ENCODE measurements around the gene AKAP6. TPM values are rescaled to one million over a fixed set of nuclear protein-coding genes. Genes with fewer than 3 reads are reported as not detected.

The AKAP6 gene
- total RNA-seq, 1 donor from 2014 or later = 0.29 TPM

DNA sequence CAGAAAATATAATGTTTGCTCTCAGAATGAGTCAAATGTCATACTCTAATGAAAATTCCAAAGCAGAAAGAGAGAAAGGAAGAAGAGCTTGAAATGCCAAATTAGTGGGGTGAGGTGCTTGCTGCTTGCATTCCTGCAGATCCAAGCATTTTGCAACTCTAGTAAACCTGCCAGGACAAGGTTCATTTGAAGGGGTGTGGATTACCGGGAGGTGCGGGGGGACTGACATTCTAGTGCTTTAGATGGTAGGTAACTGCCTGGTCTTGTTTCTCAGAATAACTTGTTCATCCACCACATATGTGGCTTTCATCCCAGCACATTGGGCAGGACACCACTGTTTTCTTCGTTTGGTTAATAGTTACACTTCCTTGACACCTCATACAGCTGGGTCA lies 144.4 kb downstream of the AKAP6 start:
- DNase-seq (ENCODE audit: extremely low read depth, low read depth, low spot score) = no peak

GRCh38 chr14:32474478-32475195 lies 145.5 kb downstream of the AKAP6 start:
- DNase-seq (ENCODE audit: extremely low read depth, low read depth, low spot score) = no peak

DNA sequence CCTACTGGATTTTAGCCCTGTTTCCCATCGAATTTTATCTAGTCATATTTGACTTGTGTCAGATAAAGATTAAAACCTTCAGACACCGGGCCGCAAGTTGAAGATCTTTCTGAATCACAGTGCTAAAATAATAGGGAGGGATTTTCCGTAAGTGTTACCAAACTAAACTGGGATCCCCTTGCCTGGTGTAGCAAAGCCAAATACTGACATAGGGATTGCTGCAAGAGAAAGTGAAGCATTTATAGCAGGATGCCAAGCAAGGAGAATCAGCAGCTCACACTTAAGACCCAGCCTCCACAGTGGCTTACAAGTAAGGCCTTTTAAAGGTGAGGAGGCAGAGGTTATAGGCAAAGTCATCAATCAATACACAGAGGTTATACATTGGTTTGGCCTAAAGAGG lies 147.4 kb downstream of the AKAP6 start:
- DNase-seq (ENCODE audit: extremely low read depth, low read depth, low spot score) = no peak

- no peak for DNase-seq (ENCODE audit: extremely low read depth, low read depth, low spot score)
Observed at GRCh38 chr14:32477396-32477795, 148.3 kb downstream of the AKAP6 start.

GRCh38 chr14:32478050-32478449 lies 149.0 kb downstream of the AKAP6 start:
- DNase-seq (ENCODE audit: extremely low read depth, low read depth, low spot score) = no peak

DNA sequence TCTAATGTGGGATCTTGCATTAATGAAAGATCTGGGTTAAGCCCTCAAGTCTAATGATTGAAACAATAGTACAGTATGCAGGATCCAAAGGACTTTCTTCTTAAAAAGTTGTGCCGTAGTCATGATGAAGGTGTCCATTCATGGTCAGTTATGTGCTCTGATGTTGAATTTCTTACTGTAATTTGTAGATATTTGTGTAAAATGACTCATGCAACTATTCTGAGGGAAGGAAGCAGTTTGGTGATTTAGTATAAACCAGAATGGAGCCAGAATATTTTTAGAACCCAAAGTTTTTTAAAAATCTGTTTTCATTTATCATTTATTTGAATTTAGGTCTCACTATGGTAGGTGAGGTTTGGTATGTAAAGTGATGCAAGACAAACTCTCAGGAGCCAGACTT lies 151.2 kb downstream of the AKAP6 start:
- DNase-seq (ENCODE audit: extremely low read depth, low read depth, low spot score) = no peak

DNA sequence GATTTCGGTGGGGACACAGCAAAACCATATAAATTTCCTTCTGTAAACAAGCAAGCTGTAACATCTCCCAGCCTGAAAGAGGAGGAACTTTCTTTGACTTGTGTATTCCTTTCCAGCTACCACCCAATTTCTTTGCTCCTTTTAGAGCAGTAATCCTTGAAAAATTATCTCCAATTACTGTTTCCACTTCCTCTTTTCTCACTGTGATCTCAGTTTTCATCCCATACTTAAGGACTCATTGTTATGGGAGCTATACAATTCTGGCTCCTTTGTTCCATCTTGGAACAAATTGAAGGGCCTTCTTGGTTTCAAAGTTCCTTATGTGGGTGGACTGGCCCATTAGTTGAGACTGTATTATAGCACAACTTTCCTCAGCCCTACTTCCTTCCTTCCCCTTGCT lies 152.6 kb downstream of the AKAP6 start:
- DNase-seq (ENCODE audit: extremely low read depth, low read depth, low spot score) = no peak

DNA sequence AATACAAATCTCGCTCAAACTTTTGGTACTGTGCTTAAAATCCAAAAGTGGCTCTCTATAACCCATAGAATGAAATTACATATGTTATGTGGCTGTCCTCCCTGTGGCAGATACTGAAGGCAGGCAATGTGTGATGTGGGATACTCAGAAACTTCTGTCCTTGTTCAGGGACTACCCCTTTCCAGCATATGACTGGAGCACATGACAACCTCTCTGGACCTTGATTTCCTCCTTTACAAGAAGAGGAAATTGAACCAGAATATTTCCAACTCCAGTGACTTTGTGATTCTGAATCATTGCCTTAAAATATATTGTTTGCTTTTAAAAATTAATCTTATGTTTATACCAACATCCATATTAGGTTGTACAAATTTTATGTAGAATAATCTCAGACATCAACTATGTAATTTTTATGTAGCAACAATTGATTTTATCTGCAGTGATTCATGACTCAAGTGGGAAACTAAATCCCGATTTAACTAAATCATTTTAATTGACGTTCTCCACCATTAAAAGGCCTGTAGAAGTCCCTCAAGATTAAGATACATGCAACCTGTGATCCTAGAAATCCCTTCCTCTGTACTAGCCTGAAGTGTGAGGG lies 162.4 kb downstream of the AKAP6 start:
- no peak for DNase-seq (ENCODE audit: extremely low read depth, low read depth, low spot score)

GRCh38 chr14:32492457-32492856 lies 163.4 kb downstream of the AKAP6 start:
- no peak for DNase-seq (ENCODE audit: extremely low read depth, low read depth, low spot score)

DNA sequence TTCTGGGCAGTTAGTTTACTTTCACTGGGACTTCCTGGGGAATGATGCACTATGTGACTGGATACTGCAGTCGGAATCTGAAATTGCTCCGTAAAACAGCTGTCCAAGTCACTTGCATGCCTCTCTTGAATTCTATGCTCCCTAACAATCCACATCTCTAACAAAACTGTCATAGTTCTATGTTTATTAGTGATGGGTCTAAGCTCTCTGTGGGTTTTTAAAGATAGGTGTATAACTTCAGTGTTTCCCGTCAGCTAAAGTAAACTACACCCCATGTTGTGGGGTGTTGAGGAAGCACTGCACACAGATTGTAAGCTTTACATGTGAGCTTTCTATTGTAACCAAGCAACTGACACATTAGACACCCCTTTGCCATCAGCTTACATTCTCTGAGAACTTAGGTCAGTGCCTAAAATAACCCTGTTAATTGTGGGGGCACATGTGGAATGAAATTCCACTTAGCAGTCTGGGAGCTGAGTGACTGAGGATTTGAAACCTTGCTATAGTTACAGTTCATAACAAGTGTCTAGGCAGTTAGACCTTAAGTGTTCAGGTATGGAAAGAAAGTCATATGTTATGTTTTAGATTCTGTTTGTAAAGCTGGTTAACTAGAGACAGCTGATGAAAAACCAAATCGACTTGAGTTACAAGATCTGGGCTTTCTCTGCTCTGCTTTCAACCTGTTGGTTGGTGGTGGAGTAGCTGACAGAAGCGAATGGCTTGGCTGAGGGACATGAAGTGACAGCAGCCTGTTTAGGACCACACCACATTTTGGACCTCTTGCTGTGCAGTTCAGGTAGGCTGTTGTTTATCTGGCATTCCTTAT lies 165.7 kb downstream of the AKAP6 start:
- DNase-seq (ENCODE audit: extremely low read depth, low read depth, low spot score) = no peak

DNA sequence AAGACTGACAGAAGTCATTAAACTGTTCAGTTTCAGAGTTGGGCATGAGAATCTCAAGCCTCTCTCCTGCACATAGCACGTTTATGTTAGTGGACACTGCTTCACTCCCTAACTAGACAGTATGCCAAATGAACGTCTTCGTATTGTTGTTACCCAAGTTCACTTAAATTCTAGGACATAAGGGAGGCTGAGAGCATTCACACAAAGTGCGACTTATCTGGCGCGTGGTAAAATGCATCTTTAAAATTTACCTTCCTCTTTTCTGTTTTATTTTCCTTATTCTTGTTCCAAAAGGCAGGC lies 166.3 kb downstream of the AKAP6 start:
- no peak for DNase-seq (ENCODE audit: extremely low read depth, low read depth, low spot score)

GRCh38 chr14:32497248-32497647 lies 168.2 kb downstream of the AKAP6 start:
- no peak for DNase-seq (ENCODE audit: extremely low read depth, low read depth, low spot score)

- DNase-seq (ENCODE audit: extremely low read depth, low read depth, low spot score) = no peak
Observed at GRCh38 chr14:32507029-32507984, 178.2 kb downstream of the AKAP6 start.

DNA sequence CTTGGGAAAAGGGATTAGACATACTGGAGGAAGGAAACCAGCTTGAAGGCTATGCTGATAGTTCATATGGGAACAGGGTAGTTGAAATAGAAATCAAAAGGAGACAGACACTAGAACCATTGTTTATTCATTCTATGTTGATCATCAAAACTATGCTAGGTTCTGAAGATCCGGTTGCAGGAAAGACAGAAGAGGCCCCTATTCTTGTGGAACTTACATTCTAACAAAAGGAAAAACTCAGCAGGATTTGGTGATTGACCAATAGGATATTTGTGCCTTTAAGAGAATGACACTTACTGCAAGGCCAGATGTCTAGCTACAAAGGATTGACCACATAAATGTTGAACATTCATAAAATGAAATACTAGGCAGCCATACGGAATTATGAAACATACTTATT lies 179.2 kb downstream of the AKAP6 start:
- no peak for DNase-seq (ENCODE audit: extremely low read depth, low read depth, low spot score)

- DNase-seq (ENCODE audit: extremely low read depth, low read depth, low spot score) = no peak
Observed at GRCh38 chr14:32509632-32510187, 180.6 kb downstream of the AKAP6 start.

DNA sequence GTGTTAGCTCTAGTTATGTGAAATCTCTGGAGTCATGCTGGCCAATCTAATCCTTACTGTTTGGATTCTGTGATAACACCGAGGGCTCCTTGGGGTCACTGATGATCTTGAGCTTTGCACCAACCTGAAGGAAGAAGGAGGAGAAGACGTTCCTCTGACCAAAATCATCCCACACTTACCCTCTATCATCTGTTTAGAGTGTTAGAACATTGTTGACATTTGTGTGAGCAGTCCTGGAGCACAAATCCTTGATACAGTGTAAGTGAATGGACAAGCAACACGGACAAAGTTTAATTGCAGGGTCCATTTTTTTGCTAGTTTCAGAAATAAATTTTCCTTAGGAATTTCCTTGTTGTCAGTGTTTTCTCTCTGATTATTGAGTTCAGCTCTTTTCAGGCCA lies 181.7 kb downstream of the AKAP6 start:
- no peak for DNase-seq (ENCODE audit: extremely low read depth, low read depth, low spot score)

DNA sequence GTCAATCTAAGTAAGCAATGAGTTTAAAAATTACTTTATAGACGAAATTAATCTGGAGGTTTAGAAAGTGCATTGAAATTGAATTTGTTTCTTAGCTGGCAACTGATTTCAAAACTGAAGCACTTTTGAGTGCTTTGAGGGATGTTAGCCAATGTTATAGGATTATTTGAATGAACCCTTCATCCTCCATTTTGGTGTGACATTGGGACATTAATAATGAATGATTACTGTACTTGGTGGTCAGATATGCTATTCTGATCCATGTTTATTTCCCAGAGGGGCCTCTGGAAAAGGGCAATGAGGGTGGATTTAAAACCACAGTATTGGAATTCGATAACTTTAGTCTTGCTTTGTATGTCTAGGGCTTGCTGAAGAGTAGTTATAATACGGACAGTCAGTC lies 183.2 kb downstream of the AKAP6 start:
- no peak for DNase-seq (ENCODE audit: extremely low read depth, low read depth, low spot score)

GRCh38 chr14:32512813-32513212 lies 183.7 kb downstream of the AKAP6 start:
- DNase-seq (ENCODE audit: extremely low read depth, low read depth, low spot score) = no peak

DNA sequence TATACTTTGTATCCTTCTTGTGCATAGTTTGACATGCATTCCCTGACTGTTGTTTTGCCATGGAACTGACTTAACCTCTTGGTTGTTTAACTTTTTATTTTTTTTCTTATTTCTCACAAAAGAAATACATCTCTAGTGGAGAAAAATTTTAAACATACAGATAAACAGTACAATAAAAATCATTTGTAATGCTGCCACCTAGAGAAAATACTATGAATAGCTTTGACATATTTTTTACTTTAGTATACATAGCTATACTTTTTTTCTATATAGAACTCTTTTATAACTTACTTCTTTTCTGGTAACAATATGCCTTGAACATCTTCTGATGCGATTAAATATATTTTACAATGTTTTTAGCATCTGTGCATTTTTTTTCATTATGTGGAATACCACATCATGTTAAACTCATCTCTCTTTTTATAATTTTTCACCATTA lies 184.5 kb downstream of the AKAP6 start:
- no peak for DNase-seq (ENCODE audit: extremely low read depth, low read depth, low spot score)

DNA sequence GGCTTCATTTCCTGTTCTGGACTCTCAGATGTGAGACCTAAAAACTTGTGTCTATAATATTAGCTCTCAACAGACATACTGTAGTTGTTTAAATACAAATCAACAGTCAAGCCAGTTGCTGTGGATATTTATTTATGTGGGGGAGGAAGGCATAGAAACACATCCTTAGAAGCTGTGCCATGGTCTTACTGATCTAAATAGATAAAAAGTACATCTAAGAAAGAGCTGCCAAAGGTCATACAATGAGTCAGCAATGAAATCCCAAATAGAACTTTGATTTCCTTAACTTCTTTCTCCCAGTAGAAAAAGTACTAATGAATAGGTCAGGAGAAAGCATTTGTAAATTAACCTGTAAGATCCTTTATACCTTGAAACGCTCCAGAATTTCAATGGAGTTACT lies 185.1 kb downstream of the AKAP6 start:
- no peak for DNase-seq (ENCODE audit: extremely low read depth, low read depth, low spot score)

GRCh38 chr14:32514681-32515080 lies 185.6 kb downstream of the AKAP6 start:
- DNase-seq (ENCODE audit: extremely low read depth, low read depth, low spot score) = no peak

All from glomerular endothelial cell (primary cell).